ENCODE measurements around the gene TRAF7. TPM values are rescaled to one million over a fixed set of nuclear protein-coding genes. Genes with fewer than 3 reads are reported as not detected.

Gene TRAF7
- total and polyA plus RNA-seq, 2 of the 13 experiments (the other 11 are each of a cell fraction or from before 2014, with no cell fraction given), result 47.9 to 65.6 TPM

- TF ChIP-seq EHMT2 (IDR thresholded peaks at IDR 0.05; ENCODE audit: borderline replicate concordance, low read depth, low read length), result no peak
- TF ChIP-seq POLR2AphosphoS5 (IDR thresholded peaks at IDR 0.05; ENCODE audit: low read depth, low read length), result no peak
- TF ChIP-seq, protein P1, sequence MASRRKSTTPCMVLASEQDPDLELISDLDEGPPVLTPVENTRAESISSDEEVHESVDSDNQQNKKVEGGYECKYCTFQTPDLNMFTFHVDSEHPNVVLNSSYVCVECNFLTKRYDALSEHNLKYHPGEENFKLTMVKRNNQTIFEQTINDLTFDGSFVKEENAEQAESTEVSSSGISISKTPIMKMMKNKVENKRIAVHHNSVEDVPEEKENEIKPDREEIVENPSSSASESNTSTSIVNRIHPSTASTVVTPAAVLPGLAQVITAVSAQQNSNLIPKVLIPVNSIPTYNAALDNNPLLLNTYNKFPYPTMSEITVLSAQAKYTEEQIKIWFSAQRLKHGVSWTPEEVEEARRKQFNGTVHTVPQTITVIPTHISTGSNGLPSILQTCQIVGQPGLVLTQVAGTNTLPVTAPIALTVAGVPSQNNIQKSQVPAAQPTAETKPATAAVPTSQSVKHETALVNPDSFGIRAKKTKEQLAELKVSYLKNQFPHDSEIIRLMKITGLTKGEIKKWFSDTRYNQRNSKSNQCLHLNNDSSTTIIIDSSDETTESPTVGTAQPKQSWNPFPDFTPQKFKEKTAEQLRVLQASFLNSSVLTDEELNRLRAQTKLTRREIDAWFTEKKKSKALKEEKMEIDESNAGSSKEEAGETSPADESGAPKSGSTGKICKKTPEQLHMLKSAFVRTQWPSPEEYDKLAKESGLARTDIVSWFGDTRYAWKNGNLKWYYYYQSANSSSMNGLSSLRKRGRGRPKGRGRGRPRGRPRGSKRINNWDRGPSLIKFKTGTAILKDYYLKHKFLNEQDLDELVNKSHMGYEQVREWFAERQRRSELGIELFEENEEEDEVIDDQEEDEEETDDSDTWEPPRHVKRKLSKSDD (CRISPR knock-in tag; IDR thresholded peaks at IDR 0.05; ENCODE audit: low read depth), result no peak
- TF ChIP-seq U2AF1 (optimal IDR thresholded peaks at IDR 0.05; ENCODE audit: low read depth, low read length), result no peak
- TF ChIP-seq MIXL1 (CRISPR knock-in tag; IDR thresholded peaks at IDR 0.05), result no peak
- no peak for TF ChIP-seq ZNF644 (CRISPR knock-in tag; IDR thresholded peaks at IDR 0.05; ENCODE audit: low read depth)
- no peak for TF ChIP-seq REPIN1 (CRISPR knock-in tag; IDR thresholded peaks at IDR 0.05; ENCODE audit: borderline replicate concordance, low read depth)
- TF ChIP-seq FOXP4 (CRISPR knock-in tag; IDR thresholded peaks at IDR 0.05), result no peak
- TF ChIP-seq ZNF792 (CRISPR knock-in tag; IDR thresholded peaks at IDR 0.05), result peak; percentile 37; the same call in 1 of the 2 replicates
- TF ChIP-seq TBL1XR1 (IDR thresholded peaks at IDR 0.05; ENCODE audit: borderline replicate concordance, low read length, partially characterized antibody), result no peak
- TF ChIP-seq ZNF274 (CRISPR knock-in tag; IDR thresholded peaks at IDR 0.05), result no peak
- TF ChIP-seq ZNF576 (CRISPR knock-in tag; IDR thresholded peaks at IDR 0.05), result 0 out of 2 replicates have a peak, but pooled peaks have one; percentile 45
- TF ChIP-seq ZNF331 (CRISPR knock-in tag; IDR thresholded peaks at IDR 0.05), result peak; percentile 53; the same call in 1 of the 2 replicates
- TF ChIP-seq SRSF9 (IDR thresholded peaks at IDR 0.05; ENCODE audit: borderline replicate concordance, insufficient read depth, low read depth, low read length, poor library complexity, severe bottlenecking), result no peak
- no peak for TF ChIP-seq ZNF567 (CRISPR knock-in tag; IDR thresholded peaks at IDR 0.05; ENCODE audit: borderline replicate concordance)
- TF ChIP-seq IRX3 (CRISPR knock-in tag; IDR thresholded peaks at IDR 0.05; ENCODE audit: borderline replicate concordance, low read depth), result no peak
- no peak for TF ChIP-seq CCAR2 (optimal IDR thresholded peaks at IDR 0.05; ENCODE audit: low read depth, low read length)
- TF ChIP-seq ZNF280B (CRISPR knock-in tag; IDR thresholded peaks at IDR 0.05; ENCODE audit: borderline replicate concordance), result no peak
- TF ChIP-seq MTF1 (CRISPR knock-in tag; IDR thresholded peaks at IDR 0.05), result no peak
- TF ChIP-seq ZNF34 (CRISPR knock-in tag; IDR thresholded peaks at IDR 0.05; ENCODE audit: borderline replicate concordance), result no peak
- TF ChIP-seq KAT7 (CRISPR knock-in tag; IDR thresholded peaks at IDR 0.05; ENCODE audit: borderline replicate concordance), result no peak
Observed at GRCh38 chr16:2147981-2148671, 7.5 kb upstream of the TRAF7 start, which contains the start of gene RAB26 (continued).
